Measurements from ENCODE around the gene PAH. TPM values are rescaled to one million over a fixed set of nuclear protein-coding genes. Genes with fewer than 3 reads are reported as not detected.

Gene PAH
- total RNA-seq, 1 experiment from 2014 or later = 5.1 TPM

GRCh38 chr12:102871014-102871413, 46.0 kb downstream of the PAH start:
- BruUV-seq (replicated peaks) = no TSS peak

GRCh38 chr12:102869571-102869970, 47.5 kb downstream of the PAH start:
- H3K9me3 ChIP-seq = no peaks in the 10 kb centered on the region
- ChIA-PET POLR2A (no interaction called here), CTCF (no interaction called here)
- intact Hi-C loops (cut with micrococcal nuclease; ENCODE audit: unreplicated experiment) = no loop called here
- Mint-ChIP-seq H3K36me3 (ENCODE audit: insufficient read depth, unreplicated experiment) (no peaks in the 10 kb centered on the region), H3K4me1 (ENCODE audit: low read depth, unreplicated experiment) (no peaks in the 10 kb centered on the region), H3K9me3 (ENCODE audit: unreplicated experiment) (no peaks in the 10 kb centered on the region), H3K27ac (ENCODE audit: unreplicated experiment) (no peak overlapping the region), H3K4me3 (ENCODE audit: unreplicated experiment) (no peak overlapping the region), H3K27me3 (ENCODE audit: insufficient read depth, unreplicated experiment) (no peaks in the 10 kb centered on the region)
- no peaks in the 10 kb centered on the region for H3K4me1 ChIP-seq
- no peaks in the 10 kb centered on the region for H3K27me3 ChIP-seq (replicated peaks; ENCODE audit: control insufficient read depth, insufficient read depth, low read length)
- DNase-seq = no peak
- H3K4me3 ChIP-seq (ENCODE audit: low read depth, low read length) = no peak overlapping the region
- TF ChIP-seq CTCF (IDR thresholded peaks at IDR 0.05; ENCODE audit: insufficient read depth in 1 of 2, low read depth in 1 of 2, low read length in 1 of 2, severe bottlenecking in 1 of 2, unreplicated experiment in 1 of 2) = no peak
- BruUV-seq (replicated peaks) = no TSS peak
- no peaks in the 10 kb centered on the region for H3K36me3 ChIP-seq (ENCODE audit: control insufficient read depth, insufficient read depth, low read length)

More at GRCh38 chr12:102871014-102871413, 46.0 kb downstream of the PAH start:
- DNase-seq = no peak
- H3K9me3 ChIP-seq = no peaks in the 10 kb centered on the region
- POLR2A ChIA-PET = no interaction called here
- H3K36me3 ChIP-seq (ENCODE audit: control insufficient read depth, insufficient read depth, low read length) = no peaks in the 10 kb centered on the region
- no peak for TF ChIP-seq CTCF (IDR thresholded peaks at IDR 0.05; ENCODE audit: insufficient read depth in 1 of 2, low read depth in 1 of 2, low read length in 1 of 2, severe bottlenecking in 1 of 2, unreplicated experiment in 1 of 2)
- Mint-ChIP-seq H3K27ac (ENCODE audit: unreplicated experiment) (no peak overlapping the region), H3K4me3 (ENCODE audit: unreplicated experiment) (no peak overlapping the region), H3K36me3 (ENCODE audit: insufficient read depth, unreplicated experiment) (no peaks in the 10 kb centered on the region), H3K27me3 (ENCODE audit: insufficient read depth, unreplicated experiment) (no peaks in the 10 kb centered on the region), H3K9me3 (ENCODE audit: unreplicated experiment) (no peaks in the 10 kb centered on the region), H3K4me1 (ENCODE audit: low read depth, unreplicated experiment) (no peaks in the 10 kb centered on the region)
- no peaks in the 10 kb centered on the region for H3K4me1 ChIP-seq
- CTCF ChIA-PET = no interaction called here
- H3K27me3 ChIP-seq (replicated peaks; ENCODE audit: control insufficient read depth, insufficient read depth, low read length) = no peaks in the 10 kb centered on the region
- intact Hi-C loops (cut with micrococcal nuclease; ENCODE audit: unreplicated experiment) = no loop called here
- no peak overlapping the region for H3K4me3 ChIP-seq (ENCODE audit: low read depth, low read length)

- CTCF ChIA-PET = no interaction called here
- Mint-ChIP-seq H3K4me3 (ENCODE audit: unreplicated experiment) (no peak overlapping the region), H3K27ac (ENCODE audit: unreplicated experiment) (no peak overlapping the region)
These were observed 51.0 kb downstream of the PAH start for GRCh38 chr12:102865821-102866615.

More at GRCh38 chr12:102865821-102866615, 51.0 kb downstream of the PAH start:
- Mint-ChIP-seq H3K4me1 (ENCODE audit: low read depth, unreplicated experiment) (no peaks in the 10 kb centered on the region), H3K27me3 (ENCODE audit: insufficient read depth, unreplicated experiment) (no peaks in the 10 kb centered on the region), H3K9me3 (ENCODE audit: unreplicated experiment) (no peaks in the 10 kb centered on the region), H3K36me3 (ENCODE audit: insufficient read depth, unreplicated experiment) (no peaks in the 10 kb centered on the region)
- POLR2A ChIA-PET = no interaction called here
- H3K9me3 ChIP-seq = no peaks in the 10 kb centered on the region
- H3K4me1 ChIP-seq = no peaks in the 10 kb centered on the region
- TF ChIP-seq CTCF (IDR thresholded peaks at IDR 0.05; ENCODE audit: insufficient read depth in 1 of 2, low read depth in 1 of 2, low read length in 1 of 2, severe bottlenecking in 1 of 2, unreplicated experiment in 1 of 2) = no peak
- no peak for DNase-seq
- BruUV-seq (replicated peaks) = no TSS peak
- intact Hi-C loops (cut with micrococcal nuclease; ENCODE audit: unreplicated experiment) = no loop called here
- H3K27me3 ChIP-seq (replicated peaks; ENCODE audit: control insufficient read depth, insufficient read depth, low read length) = no peaks in the 10 kb centered on the region
- no peak overlapping the region for H3K4me3 ChIP-seq (ENCODE audit: low read depth, low read length)
- H3K36me3 ChIP-seq (ENCODE audit: control insufficient read depth, insufficient read depth, low read length) = no peaks in the 10 kb centered on the region
